GM18907 (cell line): ENCODE measurements around the gene HIVEP3.

ENCODE experiments used
- ATAC-seq: cut with Tn5 transposase; IDR thresholded peaks from one replicate; pipeline ENCODE4 v1.9.1; 2021; ENCODE audit warnings: mild to moderate bottlenecking, moderate library complexity; ENCODE audit not compliant: unreplicated experiment

HIVEP3 gene

DNA sequence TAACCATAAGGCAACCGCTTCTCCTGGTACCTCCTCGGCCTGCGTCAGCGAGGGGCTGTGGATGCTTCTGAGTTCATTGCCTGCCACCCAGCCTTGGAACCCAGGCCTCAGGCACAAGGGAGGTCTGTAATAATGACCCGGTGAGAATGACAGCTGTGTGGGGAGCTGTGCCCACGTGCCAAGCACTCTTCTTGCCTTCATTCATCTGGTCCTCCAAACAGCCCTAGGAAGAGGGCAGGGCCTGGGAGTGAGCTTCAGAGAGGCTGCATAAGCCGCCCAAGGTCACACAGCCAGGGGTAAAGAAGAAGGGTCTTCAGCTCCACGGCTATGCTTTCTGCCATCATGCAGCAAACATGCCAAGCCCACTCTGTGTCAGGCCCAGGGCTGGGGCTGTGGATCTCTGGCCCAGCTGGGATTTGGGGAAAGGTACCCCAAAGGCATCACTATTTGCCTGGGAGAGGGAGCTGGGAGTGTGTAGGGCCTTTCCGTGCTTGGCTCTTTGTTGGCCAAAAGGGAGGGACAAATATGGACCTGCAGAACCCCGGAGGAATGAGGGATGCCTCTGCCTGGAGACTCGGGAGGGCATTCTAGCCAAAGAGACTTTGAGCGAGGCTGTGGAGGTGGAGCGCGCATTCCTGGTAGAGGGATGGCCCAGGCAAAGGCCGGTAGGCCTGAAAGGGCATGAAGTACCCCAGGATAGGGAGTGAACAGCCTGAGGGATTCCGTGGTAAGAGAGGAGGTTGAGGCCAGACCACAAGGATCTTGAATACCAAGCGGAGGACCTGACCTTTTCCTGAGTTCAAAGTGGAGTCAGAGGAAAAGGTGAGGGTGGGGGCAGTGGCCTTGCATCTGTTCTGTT, 424.1 kb downstream of the HIVEP3 start:
- ATAC-seq, result no peak

DNA sequence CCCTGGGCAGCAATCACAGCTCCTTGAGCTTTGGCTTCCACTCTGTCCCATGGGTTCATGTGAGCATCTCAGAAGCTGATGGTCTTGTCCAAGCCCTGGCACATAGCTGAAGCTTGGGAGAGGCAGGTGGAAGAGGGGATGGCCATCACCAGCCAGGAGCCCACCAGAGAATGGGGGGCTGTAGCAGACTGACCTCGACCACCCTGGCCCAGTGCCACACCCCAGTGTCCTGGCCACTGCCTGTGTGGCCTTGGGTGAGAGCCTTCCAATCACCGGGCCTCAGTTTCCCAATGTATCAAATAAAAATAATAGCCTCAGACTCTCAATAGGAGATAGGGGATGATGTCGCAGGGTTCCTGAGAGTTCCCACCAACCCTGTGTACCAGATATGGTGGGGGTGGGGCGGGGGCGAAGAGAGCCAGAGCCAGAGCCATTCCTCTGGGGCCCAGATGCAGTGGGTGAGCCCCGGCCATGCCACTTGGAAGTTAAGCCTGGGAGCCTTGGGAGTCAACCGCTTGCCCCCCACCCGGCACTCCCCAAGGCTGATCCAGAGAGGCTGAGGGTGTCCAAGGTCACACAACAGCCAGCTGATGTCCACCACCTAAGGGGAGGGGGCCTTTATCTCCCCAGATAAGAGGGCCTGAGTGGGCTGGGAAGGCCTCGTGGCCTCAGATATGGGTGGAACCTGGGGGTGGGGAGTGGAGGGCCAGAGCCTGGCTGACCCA, 424.9 kb downstream of the HIVEP3 start:
- ATAC-seq, result no peak

DNA sequence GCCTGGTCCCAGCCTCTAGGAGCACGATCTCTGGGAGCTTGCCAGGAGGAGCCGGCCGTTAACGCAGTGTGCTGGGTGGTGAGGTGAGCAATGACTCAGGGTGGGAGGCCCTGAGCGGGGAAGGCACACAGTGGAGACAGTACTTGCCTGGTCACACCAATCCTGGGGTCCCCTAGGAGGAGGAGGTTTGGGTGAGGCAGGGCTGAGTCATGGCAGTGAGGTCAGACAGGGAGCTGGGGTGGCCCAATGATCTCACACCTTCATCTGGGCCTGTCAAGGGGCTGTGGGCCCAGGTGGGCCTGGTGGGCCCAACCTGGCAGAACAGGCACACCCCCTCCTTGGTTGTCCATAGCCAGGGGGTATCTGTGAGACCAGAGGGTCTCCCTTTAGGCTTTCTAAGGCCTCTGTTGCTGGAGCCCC, 425.6 kb downstream of the HIVEP3 start:
- ATAC-seq, result no peak

DNA sequence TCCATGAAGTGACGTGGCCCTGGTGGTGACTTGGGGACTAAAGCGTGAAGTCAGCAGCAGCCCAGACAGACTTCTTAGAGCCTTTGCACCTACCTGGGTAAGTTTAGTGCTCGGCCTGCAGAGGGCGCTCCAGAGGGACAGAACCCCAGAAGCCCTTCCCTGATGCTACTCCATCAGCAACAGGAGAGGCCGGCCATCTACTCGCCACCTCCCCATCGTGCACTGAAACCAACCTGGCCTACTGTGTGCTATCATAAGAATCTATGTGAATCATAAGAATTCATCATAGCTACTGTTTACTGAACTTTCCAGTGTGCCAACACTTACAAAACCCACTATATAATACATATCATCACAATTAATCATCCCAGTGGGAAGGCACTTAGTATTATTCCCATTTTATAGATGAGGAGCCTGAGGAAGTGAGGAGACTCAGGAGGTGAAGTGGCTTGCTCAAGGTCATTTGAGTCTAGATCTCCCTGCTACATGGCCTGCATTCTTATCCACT, 426.3 kb downstream of the HIVEP3 start:
- ATAC-seq, result no peak

DNA sequence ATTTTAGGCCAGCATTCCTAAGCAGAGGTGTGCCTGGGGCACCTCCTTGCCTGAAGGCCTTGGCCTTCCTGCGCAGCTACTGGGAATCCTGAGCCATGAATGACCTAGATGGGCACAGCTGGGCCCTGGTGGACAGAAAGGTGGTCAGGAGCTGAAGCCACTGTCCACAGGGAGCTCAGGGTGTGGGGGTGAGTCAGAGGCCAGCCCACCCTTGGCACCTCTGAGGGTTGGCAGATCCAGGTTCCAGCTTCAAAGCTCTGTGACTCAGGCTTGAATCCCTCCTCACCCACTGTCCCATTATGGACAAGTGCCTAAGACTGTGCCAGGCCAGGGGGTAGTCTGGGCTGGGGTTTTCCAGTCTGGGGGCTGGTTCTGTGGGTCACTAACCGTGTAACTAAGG, 427.8 kb downstream of the HIVEP3 start:
- no peak for ATAC-seq

DNA sequence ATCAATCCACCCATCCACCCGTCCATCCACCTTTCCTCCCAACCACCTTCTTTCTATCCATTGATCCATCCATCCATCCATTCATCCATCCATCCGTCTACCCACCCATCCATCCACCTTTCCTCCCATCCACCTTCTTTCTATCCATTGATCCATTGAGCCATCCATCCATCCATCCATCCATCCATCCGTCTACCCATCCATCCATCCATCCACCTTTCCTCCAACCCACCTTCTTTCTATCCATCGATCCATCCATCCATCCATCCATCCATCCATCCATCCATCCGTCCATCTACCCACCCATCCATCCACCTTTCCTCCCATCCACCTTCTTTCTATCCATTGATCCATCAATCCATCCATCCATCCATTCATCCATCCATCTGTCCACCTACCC, 429.2 kb downstream of the HIVEP3 start:
- ATAC-seq, result no peak

DNA sequence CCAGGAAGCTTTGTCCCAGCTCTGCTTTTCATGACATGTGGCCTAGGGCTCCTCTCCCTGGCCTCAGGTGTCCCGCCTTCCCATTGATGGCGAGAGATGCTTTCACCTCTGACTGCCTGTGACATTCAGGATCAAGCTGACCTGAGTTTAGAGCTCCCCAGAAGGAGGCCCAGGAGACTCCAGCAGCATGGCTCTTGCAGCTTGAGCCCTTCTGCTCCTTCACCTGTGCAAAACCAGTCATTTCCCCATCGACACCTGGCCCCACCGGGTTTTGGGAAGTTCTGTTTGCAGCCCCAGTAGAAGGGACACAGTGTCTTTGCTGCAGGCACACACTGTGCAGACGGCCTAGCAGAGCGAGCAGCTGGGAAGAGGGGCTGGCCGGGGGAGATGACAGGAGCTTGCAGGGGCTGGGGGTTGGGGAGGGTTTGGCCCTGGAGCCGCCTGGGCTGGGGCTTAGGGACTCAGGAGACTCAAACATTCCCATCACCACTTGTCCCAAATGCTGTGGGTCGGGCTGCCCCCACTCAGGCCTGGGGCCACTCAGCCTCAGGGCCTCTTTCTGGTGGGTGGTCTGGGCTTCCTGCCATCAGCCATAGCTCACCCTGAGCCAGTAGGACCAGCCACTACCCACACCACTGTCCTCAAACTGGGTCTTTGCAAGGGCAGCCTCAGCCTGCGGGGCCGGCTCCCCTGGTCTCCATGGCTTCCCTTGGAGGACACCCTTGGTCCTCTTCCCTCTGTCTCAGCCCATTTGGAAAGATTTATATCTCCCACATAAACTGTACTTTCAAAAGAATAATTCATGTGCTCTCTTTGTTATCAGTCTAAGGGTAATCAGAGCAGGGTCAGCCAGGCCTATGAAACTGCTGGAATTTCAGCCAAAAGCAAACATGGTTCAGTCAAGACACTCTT, 430.4 kb downstream of the HIVEP3 start:
- ATAC-seq, result no peak

DNA sequence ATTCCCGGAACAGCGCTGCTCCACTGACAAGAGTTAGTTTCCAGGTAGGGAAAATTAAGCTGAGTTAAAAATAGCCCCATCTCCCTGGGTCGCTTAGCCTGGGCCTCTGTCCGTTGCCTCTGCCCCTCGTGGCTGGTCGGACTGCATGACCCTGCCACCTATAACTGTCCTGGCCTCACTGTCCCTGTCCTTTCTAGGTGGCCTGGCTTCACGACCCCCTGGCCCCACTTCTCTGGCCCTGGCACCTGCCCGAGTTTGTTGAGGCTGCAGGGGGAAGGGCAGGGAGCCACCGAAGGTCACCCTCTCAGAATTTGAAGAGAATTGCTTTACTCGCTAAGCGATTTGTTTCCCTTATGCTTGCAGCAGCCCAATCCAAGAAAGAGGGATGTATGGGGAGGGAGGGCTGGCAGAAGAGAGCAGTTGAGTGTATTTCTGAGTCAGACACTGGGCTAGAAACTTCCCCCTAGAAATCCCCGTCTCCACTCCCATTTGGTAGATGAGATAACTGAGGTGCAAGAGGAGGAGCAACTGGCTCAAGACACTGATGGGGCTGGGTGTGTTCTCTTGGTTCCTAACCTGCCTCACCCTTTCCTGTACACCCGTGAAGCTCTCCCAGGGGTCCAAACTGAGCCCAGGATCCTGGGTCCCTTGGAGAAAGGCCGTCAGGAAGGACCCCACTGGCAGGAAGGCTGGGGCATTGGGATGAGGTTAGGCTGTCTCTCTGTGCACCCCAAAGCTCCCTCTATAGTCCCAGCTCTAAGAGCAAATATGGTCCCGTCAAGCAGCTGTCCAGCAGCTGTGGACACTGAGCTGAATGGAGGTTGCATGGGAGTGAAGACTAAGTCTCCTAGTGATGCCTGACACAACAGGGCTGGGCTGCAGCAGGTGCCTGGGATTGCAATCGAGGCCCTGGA, 431.3 kb downstream of the HIVEP3 start:
- ATAC-seq, result no peak

DNA sequence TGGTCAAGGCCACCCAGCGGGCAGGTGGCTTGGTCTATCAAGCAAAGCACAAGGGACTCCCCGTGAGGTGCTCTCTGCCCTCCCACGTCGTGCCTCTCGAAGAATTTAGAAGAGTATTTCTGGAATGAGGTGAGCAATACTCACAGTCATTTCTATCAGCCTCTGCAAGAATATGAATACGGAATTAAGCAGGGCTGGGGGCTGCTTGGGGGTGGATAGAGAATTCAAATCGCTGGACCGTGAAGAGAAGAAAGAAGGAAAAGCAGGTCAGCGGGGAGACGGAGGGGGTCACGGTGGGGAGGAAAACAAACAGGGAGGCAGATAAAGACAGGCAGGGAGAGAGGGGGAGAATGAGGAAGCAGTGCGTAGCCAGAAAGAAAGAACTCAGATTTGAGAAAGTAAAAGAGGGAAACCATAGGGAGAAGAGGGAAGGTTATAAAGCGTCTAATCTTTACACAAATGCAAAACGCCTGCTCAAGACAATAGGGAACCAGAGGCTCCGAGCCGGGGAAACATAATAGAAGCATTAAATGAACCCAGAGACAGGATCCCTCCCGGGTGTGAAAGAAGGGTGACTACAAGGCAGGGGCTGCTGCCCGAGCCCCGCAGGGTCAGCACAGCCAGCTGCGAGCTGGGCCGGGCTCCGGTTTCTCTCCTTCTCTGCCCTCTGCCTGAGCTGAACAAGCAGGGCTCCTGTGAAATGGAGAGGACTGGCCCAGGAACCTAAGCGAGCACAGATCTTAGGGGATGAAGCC, 432.2 kb downstream of the HIVEP3 start:
- no peak for ATAC-seq

DNA sequence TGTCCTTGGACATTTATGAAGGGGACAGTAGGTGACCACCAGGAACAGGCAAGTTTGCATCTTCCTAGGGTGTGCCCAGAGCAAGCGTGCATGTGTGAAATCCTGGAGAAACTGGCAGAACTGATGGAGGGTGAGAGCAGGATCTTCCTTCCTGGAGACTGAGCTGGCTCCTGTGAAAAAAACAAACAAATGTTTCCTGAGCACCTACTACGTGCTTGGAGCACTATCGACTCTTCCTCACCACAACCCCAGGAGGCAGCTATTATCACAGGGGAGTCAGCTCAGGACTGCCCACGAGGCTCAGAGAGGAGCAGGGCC, 432.7 kb downstream of the HIVEP3 start:
- ATAC-seq, result no peak

DNA sequence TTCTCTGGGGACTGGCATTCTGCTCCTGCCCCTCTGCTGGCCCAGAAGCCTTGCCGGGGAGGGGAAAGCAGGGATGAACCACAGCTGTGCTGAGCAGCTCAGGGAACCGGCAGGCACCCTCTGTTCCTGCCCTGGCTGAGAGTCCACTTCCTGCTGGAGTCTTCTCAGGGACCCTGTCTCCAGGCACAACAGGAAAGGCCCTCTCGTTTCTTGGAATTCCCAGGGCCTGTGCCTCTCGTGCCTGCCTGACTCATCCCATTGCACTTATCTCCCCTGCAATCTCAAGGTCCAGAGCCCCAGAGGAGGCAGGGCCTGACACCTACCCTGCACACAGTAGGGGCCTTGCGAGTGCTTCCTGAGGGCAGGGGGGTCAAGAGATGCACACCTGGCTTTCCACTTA, 433.1 kb downstream of the HIVEP3 start:
- no peak for ATAC-seq

DNA sequence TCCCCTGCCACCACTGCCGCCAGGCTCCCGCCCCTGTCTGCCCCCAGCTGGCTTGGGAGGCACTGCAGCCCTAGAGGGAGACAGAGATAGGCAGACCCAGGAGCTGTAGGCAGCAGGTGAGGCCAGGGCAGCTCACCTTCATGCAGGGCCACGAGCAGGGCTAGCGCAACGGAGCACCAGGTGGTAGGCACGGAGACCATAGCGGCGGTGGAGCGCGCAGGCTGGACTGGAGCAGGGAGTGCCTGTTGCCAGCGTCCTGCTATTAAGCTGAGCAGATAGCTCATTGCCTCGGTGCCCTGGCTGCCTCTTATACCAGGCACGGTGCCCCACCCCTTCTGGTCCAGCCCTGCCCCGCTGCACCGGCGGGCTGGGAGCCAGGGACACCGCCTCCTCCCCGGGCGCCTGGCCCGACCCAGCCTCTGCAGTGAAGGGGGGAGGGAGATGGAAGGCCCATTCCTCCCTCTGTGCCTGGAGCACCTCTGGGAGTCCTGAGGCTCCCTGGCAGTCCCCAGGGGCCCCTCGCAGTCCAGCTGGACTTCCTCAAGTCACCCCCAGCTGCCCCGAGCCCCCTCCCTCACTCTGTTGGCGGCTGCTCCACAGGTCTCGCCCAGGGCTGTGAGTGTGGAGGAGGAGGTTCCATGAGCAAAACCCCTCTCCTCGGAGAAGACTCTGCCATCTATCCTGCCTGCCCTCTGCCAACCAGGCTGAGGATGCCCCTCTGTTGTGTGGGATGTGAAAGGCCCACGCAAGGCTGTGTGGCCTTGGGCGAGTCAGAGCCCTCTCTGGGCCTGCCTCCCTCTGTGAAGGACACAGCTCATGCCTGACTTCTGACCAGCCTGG, 434.1 kb downstream of the HIVEP3 start, which contains the start of gene EDN2:
Gene EDN2, minus strand, starts transcription at position 282 of the 840 bp plus-strand sequence. Its CDS starts 82 bp downstream, at position 200.
- ATAC-seq, result no peak

DNA sequence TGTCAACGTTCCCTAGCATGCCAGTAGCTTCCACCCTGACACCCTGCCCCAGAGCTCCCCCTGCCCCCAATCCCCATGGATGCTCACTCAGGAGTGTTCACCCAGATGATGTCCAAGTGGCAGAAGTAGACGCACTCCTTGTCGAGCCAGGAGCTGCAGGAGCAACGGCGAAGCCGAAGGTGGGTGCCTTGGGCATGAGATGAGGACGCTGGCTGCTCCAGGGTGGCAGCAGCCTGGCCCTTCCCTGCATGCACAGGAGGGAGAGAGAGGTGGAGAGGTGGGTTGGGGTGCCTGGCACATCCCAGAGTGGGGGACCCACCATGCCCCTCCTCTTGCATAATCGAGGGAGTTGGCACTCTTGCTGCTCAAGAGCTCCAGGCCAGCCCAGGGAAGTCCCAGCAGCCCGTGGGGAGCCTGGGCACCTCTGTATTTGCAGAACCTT, 434.7 kb downstream of the HIVEP3 start:
- ATAC-seq, result no peak

DNA sequence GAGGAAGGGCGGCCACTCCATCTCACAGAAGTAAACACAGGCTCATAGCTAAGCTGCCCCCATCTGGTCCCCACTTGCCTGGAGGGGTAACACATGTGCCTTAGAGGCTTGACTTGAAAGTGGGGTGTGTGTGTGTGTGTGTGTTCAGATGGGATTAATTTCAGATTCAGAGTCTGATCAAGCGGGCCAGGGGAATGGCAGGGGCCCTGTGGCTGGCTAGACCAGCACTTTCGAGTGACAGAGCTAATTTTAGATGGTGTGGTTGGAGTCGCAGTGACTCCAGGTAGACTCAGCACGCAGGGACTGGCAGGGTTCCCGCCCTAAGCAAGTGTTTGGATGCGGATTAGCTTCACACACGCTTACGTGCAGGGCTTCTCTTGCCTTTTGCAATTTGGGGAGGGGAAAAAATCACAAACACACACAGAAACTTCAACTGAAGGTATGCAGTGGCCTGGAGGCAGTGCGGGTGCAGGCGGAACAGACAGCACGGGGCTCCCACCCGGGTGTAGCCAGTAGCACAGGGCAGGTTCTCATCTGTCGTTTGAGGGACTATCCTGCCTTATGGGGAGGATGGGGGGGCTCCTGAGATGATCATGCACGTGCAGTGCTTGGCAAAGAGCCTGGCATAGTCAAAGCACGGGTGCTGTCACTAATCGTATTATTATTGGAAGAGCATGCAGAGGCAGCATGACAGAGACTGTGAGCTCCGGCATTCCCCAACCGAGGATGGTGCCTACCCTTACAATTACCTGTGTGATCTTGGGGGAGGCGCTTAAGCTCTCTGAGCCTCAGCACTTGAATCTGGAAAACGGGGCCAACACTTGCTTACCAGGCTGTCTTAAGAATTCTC, 435.5 kb downstream of the HIVEP3 start:
- ATAC-seq, result no peak

DNA sequence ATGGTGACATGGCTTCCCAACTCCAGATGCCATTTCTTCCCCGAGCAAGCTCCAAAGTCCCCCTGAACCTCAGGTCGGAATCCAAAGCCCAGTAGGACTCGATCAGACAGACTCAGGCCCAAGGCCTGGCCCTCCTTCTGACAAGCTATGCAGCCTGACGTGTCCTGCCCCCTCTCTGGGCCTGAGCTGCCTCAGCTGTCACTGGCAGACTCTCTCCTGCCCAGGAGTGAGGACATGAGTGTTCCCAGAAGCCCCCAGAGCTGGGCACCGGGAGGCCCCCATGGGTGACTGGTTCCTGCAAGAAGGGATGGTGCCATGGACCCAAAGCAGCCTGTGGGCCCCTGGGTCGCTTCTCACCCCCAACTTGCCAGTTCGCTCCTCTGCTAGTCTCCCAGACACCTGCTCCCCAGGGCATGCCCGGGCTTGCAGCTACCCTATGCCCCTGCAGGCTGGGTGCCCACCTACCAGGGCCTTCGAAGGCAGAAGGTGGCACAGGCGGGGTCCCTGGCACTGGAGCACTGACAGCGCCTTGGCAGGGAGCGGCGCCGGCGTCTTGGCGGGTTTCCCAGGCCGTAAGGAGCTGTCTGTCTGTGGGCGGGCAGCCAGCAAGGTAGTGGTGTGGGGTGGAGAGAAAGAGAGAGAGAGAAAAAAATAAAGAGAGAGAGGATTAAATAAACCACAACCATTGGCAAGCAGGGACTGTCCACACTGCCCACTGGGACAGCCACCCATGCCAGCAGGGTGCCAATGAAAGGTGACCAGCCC, 436.5 kb downstream of the HIVEP3 start:
- no peak for ATAC-seq

DNA sequence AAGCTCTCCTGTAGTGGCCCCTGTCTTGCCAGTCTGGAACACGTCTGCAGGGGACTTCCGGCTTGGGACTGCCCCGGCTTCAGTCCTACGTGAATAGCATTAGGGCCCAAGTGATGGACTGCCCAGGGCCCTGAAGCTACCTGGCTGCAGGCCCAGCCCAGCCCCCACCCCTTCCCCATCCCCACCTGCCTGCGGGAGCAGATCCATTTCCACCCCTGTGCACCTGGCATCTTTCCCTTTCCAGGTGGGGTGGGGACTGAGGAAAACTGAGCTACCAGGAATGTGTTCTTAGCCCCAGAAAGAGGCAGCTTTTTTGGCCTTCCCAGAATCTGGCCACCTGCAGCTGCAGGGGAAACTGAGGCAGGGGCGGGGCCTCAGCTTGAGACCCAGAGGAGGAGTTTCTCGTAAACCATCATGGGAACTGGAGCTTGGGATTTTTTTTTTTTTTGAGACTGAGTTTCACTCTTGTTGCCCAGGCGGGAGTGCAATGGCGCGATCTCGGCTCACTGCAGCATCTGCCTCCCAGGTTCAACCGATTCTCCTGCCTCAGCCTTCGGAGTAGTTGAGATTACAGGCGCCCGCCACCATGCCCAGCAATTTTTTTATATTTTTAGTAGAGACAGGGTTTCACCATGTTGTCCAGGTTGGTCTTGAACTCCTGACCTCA, 437.5 kb downstream of the HIVEP3 start:
- ATAC-seq, result no peak
